Heart left ventricle (tissue), 13 donors: Measurements from ENCODE around the gene MSRB3.

Experiments
- POLR2A ChIP-seq, 2 donors: fragments of 450-650 bp; IDR thresholded peaks; one replicate each; pipeline ENCODE4 v1.6.1; 2017; ENCODE audit warnings: antibody characterized with exemption in 2 of 2, mild to moderate bottlenecking in 2 of 2, moderate library complexity in 2 of 2
- TF ChIP-seq, protein P1 (sequence below), 12 donors: fragments of 200-600 bp; sonication (generic) in 4 of 12; IDR thresholded peaks; one replicate each; pipeline versions ENCODE4 v1.5.0 to v1.8.0; 2018 to 2022; ENCODE audit warnings: antibody characterized with exemption in 12 of 12, mild to moderate bottlenecking in 5 of 12
- donor health status: ischemic (EF 13 %, LVEDD 7.1; RV severe dilation, severe dysfunction).
- donor health status: DM: no; HTN: yes; CAD: no.
- donor health status: DM: no; HTN: no; CAD: no.
- donor health status: ischemic (EF 25% LVEDD 6.9; RV normal size, moderate dysfunction).
- donor health status: ischemic (EF 25% LVEDD 5.7; RV mildly dilated, moderate dysfunction).
- donor health status: ischemic (EF 35%, LVEDD 5.7; RV mildly dilated, moderate dysfunction).
- donor health status: nonischemic (EF 11% LVEDD 7.7; RV severe dilation, severe dysfunction).
- donor health status: DM: yes; HTN: yes; CAD: no.
- donor health status: PGD.
- donor health status: ischemic (EF 29% LVEDD 5.4; RV normal size, mild dysfunction).
- donor health status: nonischemic (EF 23%, LVEDD 6.1; RV moderate dilation, normal function).

DNA sequence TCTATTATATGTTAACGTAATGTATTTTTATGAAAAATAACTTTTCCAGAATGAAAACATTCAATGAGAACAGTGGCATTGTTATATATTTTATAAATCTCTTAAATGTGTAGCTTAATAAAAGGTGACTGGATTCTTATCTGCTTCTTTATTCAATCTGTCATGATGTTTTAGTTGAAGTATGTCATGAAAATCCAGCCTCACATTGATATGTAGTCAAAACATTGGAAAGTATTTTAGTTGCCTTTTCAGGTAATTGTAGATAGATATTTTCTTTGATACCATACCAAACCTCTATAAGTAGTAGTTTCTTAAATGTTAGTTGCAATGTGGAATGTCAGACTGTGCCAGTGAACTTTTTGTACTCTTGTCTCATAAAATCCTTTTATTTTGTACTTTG, 41.3 kb upstream of the MSRB3 start:
- TF ChIP-seq, protein P1, sequence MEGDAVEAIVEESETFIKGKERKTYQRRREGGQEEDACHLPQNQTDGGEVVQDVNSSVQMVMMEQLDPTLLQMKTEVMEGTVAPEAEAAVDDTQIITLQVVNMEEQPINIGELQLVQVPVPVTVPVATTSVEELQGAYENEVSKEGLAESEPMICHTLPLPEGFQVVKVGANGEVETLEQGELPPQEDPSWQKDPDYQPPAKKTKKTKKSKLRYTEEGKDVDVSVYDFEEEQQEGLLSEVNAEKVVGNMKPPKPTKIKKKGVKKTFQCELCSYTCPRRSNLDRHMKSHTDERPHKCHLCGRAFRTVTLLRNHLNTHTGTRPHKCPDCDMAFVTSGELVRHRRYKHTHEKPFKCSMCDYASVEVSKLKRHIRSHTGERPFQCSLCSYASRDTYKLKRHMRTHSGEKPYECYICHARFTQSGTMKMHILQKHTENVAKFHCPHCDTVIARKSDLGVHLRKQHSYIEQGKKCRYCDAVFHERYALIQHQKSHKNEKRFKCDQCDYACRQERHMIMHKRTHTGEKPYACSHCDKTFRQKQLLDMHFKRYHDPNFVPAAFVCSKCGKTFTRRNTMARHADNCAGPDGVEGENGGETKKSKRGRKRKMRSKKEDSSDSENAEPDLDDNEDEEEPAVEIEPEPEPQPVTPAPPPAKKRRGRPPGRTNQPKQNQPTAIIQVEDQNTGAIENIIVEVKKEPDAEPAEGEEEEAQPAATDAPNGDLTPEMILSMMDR (IDR thresholded peaks at IDR 0.05), result no peak
- no peak for TF ChIP-seq POLR2A (IDR thresholded peaks at IDR 0.05)
